ENCODE measurements around the gene ANAPC4. TPM values are rescaled to one million over a fixed set of nuclear protein-coding genes. Genes with fewer than 3 reads are reported as not detected.

Gene ANAPC4
- total and polyA plus RNA-seq, 12 donors, result 14.0 to 95.4 (median 33.9) TPM

DNA sequence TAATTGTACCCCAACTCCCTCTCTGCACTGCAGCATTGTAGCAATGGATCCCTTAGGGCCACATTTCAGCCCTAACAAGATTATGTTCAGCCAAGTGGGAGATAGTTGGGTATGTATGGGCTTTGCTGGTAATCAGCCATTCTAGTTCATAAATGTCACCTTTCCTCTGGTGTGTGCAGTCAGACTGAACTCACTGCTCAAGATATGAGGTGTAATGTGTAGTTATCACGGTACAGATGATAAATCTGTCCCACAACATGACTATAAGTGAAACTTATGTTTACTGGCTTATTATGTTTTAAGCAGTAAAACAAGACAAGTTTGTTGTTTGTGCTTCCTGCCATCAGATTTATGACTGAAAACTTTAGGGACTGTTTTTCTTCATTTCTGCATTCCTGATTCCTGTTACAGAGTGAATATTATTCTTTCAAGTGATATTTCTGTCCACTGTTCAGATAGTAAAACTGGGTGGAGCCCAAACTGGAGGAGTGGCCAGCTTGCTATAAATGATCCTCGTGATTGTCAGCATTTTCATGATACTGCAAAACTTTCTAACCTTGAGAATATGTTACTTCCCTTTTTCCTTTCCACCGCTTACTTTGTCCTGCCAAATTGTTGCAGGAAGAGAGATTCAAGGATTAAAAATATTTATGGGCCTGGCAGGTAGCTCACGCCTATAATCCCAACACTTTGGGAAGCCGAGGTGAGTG lies 44.9 kb downstream of the ANAPC4 start:
- TF ChIP-seq CTCF (IDR thresholded peaks at IDR 0.05) (no peak), POLR2A (IDR thresholded peaks at IDR 0.05) (no peak)
- Histone ChIP-seq H3K36me3 (replicated peaks in 1 of 2) (peaks cover 0 to 19% of the 10 kb centered on the region in 2 donors), H3K9me3 (replicated peaks in 1 of 3) (no peaks in the 10 kb centered on the region), H3K4me1 (replicated peaks in 1 of 2) (peaks cover 0 to 6% of the 10 kb centered on the region in 2 donors), H3K27me3 (no peaks in the 10 kb centered on the region), H3K4me3 (no peak overlapping the region), H3K27ac (no peak overlapping the region)
- WGBS, 4 donors, result 47 to 54% (median 50%) methylated on average over 5 of the region's 5 CpGs
- intact Hi-C loops (cut with DNase I), result no loop called here
- peak in 1 of 7 donors; percentile 27 for DNase-seq

DNA sequence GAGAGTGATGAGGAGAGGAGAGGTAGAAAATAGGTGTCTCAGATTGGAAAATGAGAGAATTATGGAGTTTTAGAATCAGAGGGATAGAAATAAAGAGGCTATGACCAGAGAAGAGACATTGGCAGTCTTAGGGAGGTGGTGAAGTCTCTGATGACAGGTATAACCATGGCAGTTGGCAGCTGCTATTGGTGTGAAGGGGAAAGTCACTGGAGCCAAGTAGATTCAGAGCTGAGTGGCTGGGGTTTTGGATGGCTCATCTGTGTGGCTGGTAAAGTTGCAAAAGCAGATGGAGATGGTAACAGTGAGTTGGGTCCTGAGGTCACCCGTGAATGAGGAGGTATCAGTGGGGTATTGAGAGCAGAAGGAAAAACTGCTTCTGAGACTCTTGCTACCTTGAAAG lies 46.5 kb downstream of the ANAPC4 start:
- TF ChIP-seq POLR2A (IDR thresholded peaks at IDR 0.05), result no peak
- no peak for TF ChIP-seq CTCF (IDR thresholded peaks at IDR 0.05)
- peaks cover 0 to 9% of the 10 kb centered on the region in 2 donors for H3K36me3 ChIP-seq (replicated peaks in 1 of 2)
- intact Hi-C loops (cut with DNase I), result no loop called here
- no peaks in the 10 kb centered on the region for H3K27me3 ChIP-seq
- no peak for DNase-seq
- peaks cover 0 to 6% of the 10 kb centered on the region in 2 donors for H3K4me1 ChIP-seq (replicated peaks in 1 of 2)
- H3K4me3 ChIP-seq, result no peak overlapping the region
- no peaks in the 10 kb centered on the region for H3K9me3 ChIP-seq (replicated peaks in 1 of 3)
- no peak overlapping the region for H3K27ac ChIP-seq
- 83 to 93% (median 91%) methylated on average over 1 of the region's 1 CpG for WGBS, 4 donors

DNA sequence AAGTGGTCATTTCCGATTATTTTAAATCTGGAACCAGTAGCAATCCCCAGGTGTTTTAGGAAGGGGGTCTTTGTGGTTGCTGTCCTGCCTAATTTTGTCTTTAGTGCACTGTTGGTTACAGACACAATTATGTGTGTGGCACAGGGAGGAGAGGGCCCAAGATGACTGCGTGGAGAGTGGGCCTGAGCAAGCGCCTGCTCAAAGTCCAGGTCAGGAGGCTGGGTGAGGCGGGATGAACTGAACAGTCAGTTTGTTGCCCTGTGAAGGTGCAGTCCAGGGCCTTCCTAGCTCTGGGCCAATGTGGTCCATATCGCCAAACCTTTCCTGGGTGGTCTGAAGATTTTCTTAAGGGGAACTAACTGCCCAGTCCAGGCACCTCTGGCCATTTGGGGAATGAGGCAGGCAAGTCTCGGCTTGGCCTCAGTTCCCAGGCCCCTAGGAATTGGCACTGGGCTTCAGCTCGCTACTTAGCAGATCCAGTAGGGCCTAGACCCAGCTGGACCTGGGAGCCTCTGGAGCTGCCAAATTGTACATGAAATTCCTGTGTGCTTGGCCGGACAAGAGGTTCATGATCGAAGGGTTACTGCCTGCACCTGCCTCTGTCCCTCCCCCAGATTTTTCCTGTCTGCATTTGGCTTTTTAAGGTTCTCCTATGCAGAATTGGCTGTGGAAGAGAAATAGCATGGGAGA lies 47.6 kb downstream of the ANAPC4 start:
- H3K36me3 ChIP-seq (replicated peaks in 1 of 2), result no peaks in the 10 kb centered on the region
- no peak overlapping the region for H3K27ac ChIP-seq
- DNase-seq, result no peak
- intact Hi-C loops (cut with DNase I), result no loop called here
- no peak overlapping the region for H3K4me3 ChIP-seq
- H3K27me3 ChIP-seq, result no peaks in the 10 kb centered on the region
- WGBS, 4 donors, result 84 to 95% (median 89%) methylated on average over 7 to 9 of the region's 9 CpGs
- peaks cover 0 to 6% of the 10 kb centered on the region in 2 donors for H3K4me1 ChIP-seq (replicated peaks in 1 of 2)
- no peak for TF ChIP-seq POLR2A (IDR thresholded peaks at IDR 0.05)
- TF ChIP-seq CTCF (IDR thresholded peaks at IDR 0.05), result no peak
- H3K9me3 ChIP-seq (replicated peaks in 1 of 3), result no peaks in the 10 kb centered on the region

DNA sequence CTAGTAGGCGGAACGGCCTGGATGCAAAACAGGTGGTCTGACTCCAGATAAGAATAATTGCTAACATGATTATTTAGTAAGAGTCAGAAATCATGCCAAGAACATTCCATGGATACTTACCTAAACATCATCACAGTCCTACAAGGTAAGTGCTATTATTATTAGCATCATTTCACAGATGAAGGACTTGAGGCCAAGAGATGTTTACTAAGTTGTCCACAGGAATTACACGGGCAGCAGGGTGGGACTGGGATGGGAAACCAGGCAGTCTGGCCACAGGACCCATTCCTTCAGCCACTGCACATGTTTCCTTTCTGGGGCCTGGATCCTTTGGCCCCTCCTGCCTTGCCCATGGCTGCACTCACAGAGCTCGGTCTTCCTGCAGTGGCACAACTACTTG lies 48.3 kb downstream of the ANAPC4 start:
- TF ChIP-seq CTCF (IDR thresholded peaks at IDR 0.05) (no peak), POLR2A (IDR thresholded peaks at IDR 0.05) (no peak)
- Histone ChIP-seq H3K4me3 (no peak overlapping the region), H3K4me1 (replicated peaks in 1 of 2) (peaks cover 0 to 12% of the 10 kb centered on the region in 2 donors), H3K36me3 (replicated peaks in 1 of 2) (no peaks in the 10 kb centered on the region), H3K27ac (no peak overlapping the region), H3K9me3 (replicated peaks in 1 of 3) (no peaks in the 10 kb centered on the region), H3K27me3 (no peaks in the 10 kb centered on the region)
- WGBS, 4 donors, result 75 to 89% (median 84%) methylated on average over 3 to 4 of the region's 4 CpGs
- intact Hi-C loops (cut with DNase I), result no loop called here
- DNase-seq, result no peak
